ENCODE measurements around the gene SCN1A.

The SCN1A gene

GRCh38 chr2:165970663-165971062 is 157.2 kb downstream of the SCN1A start:
- no peak overlapping the region for H3K4me3 ChIP-seq (ENCODE audit: low read depth, low read length)
- DNase-seq (ENCODE audit: low read depth): no peak
- TF ChIP-seq CTCF (IDR thresholded peaks at IDR 0.05; ENCODE audit: control insufficient read depth, extremely low read depth, insufficient read depth): no peak

GRCh38 chr2:165969227-165969626 is 158.6 kb downstream of the SCN1A start:
- peak; percentile 54 for DNase-seq (ENCODE audit: low read depth)
- no peak overlapping the region for H3K4me3 ChIP-seq (ENCODE audit: low read depth, low read length)
- TF ChIP-seq CTCF (IDR thresholded peaks at IDR 0.05; ENCODE audit: control insufficient read depth, extremely low read depth, insufficient read depth): peak; percentile 58

GRCh38 chr2:165967746-165968145 is 160.1 kb downstream of the SCN1A start:
- TF ChIP-seq CTCF (IDR thresholded peaks at IDR 0.05; ENCODE audit: control insufficient read depth, extremely low read depth, insufficient read depth): no peak

GRCh38 chr2:165961818-165962217 is 166.0 kb downstream of the SCN1A start:
- H3K4me3 ChIP-seq (ENCODE audit: low read depth, low read length): no peak overlapping the region
- TF ChIP-seq CTCF (IDR thresholded peaks at IDR 0.05; ENCODE audit: control insufficient read depth, extremely low read depth, insufficient read depth): no peak
- no peak for DNase-seq (ENCODE audit: low read depth)

More at GRCh38 chr2:165967746-165968145, 160.1 kb downstream of the SCN1A start:
- DNase-seq (ENCODE audit: low read depth): no peak
- no peak overlapping the region for H3K4me3 ChIP-seq (ENCODE audit: low read depth, low read length)

GRCh38 chr2:165959371-165959770 is 168.4 kb downstream of the SCN1A start:
- H3K4me3 ChIP-seq (ENCODE audit: low read depth, low read length): no peak overlapping the region
- no peak for DNase-seq (ENCODE audit: low read depth)
- TF ChIP-seq CTCF (IDR thresholded peaks at IDR 0.05; ENCODE audit: control insufficient read depth, extremely low read depth, insufficient read depth): no peak

GRCh38 chr2:165958313-165958960 is 169.4 kb downstream of the SCN1A start:
- no peak for TF ChIP-seq CTCF (IDR thresholded peaks at IDR 0.05; ENCODE audit: control insufficient read depth, extremely low read depth, insufficient read depth)
- no peak for DNase-seq (ENCODE audit: low read depth)
- H3K4me3 ChIP-seq (ENCODE audit: low read depth, low read length): no peak overlapping the region

Data from LNCaP clone FGC (cell line).